HUDEP-2 (cell line): ENCODE data around the gene BRSK1.

Experiments
- DNase-seq, 76 experiments: peaks; one replicate each; lab custom pipeline; 2025; ENCODE audit not compliant: unreplicated experiment in 76 of 76; lab: John Stamatoyannopoulos, UW

BRSK1 gene

GRCh38 chr19:55350620-55351315 lies 67.0 kb downstream of the BRSK1 start:
- DNase-seq: no peak

GRCh38 chr19:55352040-55352439 lies 68.2 kb downstream of the BRSK1 start:
- no peak for DNase-seq

DNA sequence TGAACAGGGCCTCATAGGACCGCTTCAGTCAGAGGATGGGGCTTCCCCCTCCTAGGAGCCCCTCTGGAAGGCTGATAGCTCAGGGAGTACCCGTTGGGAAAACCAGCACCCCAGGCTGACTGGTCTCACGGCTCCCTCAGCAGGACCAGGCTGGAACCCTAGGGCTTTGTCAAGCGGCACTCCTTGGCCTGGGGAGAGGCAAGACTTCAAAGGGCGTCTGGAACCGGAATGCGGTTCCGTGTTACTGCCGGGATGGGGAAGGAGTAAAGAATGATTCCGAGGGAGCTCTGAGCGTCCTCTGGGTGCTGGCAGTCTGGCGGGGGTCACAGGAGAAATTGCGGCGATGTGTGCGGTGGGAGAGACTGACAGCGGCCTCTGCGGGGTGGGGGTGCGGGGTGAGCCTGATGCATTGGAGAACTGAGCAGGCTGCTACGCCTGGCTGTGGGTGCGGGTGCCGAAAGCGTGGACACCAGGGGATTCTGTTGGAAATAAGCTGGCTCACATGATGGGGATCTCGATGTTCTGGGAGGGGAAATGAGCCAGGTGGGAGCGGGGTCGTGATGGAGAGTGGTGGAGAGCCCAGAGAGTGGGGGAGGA lies 68.8 kb downstream of the BRSK1 start:
- DNase-seq: no peak

- no peak for DNase-seq
These were observed 69.6 kb downstream of the BRSK1 start for GRCh38 chr19:55353356-55353802.

DNA sequence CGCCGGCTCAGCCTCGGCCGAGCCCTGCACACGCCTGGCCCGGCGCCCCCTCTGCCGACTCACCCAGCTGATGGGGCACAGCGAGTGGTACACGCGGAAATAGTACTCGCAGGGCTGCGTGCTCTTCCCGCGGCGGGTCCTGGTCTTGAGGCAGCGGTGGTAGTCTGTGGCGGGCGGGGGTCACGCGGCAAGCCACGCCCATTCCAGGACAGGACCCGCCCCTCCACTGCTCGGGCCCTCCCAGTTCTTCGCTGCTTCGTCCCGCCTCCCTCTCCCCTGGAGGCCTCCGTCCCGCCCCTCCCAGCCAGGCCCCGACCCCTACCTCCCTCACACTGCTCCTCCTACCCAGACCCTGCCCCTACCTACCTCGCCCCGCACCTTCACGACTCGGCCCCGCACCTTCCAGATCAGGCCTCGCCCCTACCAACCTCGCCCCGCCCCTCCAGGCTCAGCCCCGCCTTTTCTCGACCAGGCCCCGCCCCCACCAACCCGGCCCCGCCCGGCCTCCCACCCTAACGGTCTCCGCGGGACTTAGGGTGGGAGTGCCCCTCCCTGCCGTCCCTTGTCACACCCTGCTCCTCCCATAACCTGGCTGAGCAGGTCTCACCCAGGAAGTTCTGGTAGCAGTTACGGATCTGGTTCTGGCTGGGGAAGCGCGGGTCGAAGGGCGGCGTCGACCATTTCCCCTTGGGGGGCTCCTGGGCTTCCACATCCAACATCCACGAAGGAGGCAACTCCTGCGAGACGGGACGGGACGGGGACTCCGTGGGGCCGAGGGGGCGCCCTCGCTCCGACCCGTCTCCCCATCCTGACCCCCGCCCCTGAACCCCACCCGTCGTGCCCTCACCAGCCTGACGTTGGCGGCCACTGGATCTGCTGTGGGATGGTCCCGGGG lies 70.3 kb downstream of the BRSK1 start:
- peak in 62 of 76 experiments; percentile 25 to 95 (median 70) for DNase-seq

DNA sequence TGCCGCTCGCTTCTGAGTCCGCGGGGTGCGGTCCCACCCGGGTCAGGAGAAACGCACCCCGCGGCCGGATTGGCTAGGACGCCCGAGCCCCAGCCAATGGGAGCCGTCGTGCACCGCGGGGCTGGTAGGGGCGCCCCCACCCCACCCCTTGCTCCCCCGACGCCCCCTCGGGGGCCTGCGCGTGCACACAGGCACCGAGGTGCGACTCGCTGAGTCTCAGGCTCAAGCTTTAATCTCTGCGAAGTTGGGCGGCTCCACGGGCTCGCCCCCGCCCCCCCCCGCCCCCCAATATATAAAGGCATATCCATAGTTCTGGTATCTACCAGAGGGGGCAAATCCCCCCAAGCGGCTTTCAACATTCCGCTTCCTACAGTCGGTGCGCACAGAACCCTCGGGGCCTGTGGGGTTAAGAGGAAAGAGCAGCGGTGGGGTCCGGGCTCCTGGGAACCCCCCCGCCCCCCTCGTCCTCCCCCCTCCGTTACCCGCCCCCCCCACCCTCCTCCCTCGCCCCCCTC lies 71.0 kb downstream of the BRSK1 start, which contains the start of gene COX6B2:
Gene COX6B2 (minus strand): TSS at position 22 of the 515 bp plus-strand sequence. CDS start 198 bp downstream, outside the sequence.
- DNase-seq: peak in 2 of 76 experiments; percentile 19 to 28

DNA sequence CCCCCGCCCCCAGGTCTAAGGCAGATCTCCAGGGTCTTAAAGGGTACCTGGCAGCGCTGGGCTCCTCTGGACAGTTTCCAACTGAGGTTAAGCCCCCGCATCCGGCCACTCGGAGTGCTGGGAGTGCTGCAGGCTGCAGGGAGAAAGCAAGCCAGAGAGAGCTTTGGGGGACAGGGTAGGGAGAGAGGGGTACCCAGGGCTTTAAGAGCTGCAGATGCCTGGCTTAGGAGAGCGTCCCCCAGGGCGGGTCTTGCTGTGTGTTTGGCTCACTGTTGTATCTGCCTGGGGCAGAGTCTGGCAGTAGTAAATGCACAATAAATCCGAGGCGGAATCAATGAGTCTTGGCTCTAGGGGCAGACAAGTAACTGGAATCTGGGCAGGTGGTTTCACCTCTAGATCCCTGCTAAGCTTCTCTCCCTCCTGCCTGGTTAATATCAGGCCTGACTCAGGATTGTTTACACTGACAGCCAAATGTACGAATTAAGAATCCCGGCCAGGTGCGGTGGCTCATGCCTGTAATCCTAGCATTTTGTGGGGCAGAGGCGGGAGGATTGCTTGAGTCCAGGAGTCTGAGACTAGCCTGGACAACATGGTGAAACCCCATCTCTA lies 71.5 kb downstream of the BRSK1 start:
- DNase-seq: peak in 1 of 76 experiments; percentile 18

DNA sequence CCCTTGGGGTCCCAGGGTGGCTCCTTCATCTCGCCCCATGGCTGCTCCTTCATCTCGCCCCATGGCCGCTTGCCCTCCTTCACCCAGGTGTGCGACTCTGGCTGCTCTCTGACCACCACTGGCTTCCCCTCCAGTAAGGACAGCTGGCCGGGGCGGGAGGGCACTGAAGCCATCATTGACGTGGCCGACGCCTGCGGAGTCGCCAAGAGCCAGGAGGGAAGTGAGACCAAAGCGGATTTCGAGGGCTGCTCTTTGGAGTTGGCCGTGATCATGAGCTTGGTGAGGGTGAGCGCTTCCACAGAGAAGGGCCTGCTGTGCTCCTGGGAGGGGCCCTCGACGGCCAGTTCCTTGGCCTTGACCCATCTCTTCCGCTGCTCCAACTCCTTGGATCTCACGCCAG lies 74.7 kb downstream of the BRSK1 start:
- DNase-seq: no peak

DNA sequence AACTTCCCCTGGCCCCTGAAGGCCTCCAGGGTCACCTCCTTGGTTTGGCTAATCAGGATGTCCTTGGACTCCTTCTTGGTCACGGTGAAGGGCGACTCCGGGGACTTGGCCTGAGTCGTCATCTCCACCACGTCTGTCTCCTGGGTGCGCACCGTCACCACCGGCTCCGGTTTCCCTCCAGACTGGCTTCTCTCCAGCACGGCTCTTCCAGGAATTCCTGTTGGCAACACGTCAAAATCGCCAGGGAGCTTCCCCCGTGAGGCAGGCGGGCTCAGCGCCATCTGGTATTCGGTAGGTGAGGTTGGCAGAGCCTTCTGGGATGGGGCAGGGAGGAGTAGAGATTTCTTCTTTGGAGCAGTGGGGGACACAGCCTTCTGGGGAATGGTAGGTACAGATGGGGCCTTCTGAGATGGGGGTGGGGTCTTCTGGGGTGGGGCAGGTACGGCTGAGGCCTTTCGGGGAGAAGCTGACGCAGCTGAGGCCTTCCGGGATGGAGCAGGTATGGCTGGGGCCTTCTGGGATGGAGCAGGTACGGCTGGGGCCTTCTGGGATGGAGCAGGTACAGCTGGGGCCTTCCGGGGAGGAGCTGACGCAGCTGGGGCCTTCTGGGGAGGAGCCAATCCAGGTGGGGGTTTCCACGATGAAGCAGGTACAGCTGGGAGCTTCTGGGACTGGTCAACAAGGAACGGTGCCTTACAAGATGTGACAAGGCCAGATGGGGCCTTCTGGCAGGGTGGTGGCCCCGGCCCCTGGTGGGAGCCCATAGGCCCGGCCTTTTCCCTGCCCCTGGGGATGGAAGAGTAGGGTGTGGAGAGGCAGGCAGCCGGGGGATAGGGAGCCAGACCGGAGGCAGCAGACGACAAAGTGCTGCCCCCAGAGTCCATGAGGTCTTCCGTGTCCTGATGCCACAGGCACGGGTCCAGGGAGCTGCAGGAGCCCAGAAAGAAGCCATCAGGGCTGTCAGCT lies 75.4 kb downstream of the BRSK1 start:
- DNase-seq: no peak

GRCh38 chr19:55360902-55361301 lies 77.1 kb downstream of the BRSK1 start:
- DNase-seq: no peak
